GM18517 (cell line): ENCODE data around the gene ARSB.

Experiments
- ATAC-seq: cut with Tn5 transposase; IDR thresholded peaks from one replicate; pipeline ENCODE4 v1.9.1; 2021; ENCODE audit warnings: mild to moderate bottlenecking, moderate library complexity; ENCODE audit not compliant: unreplicated experiment

The ARSB gene

GRCh38 chr5:78985116-78985724 lies at the start of gene ARSB:
Gene ARSB, minus strand, starts transcription at chr5:78985310. Its CDS starts 62 bp downstream, at chr5:78985248.
- peak; percentile 35 for ATAC-seq

DNA sequence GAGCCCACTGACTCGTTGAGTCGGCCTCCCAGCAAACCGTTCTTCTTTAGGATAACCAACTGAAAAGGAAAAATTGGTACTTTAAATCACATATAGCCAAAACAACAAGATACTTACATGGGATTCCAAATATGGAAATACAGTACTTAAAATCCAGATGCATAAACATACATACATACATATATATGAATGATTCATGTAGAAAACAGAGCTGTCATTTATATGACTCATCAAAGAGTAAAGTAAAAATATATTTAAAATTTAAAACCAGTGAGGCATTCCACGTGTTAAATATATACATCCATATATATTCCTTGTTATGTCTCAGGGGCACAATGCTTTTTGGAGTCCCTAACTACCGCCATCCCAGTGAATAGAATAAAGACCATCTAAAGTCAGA lies 47.7 kb upstream of the ARSB start:
- no peak for ATAC-seq

DNA sequence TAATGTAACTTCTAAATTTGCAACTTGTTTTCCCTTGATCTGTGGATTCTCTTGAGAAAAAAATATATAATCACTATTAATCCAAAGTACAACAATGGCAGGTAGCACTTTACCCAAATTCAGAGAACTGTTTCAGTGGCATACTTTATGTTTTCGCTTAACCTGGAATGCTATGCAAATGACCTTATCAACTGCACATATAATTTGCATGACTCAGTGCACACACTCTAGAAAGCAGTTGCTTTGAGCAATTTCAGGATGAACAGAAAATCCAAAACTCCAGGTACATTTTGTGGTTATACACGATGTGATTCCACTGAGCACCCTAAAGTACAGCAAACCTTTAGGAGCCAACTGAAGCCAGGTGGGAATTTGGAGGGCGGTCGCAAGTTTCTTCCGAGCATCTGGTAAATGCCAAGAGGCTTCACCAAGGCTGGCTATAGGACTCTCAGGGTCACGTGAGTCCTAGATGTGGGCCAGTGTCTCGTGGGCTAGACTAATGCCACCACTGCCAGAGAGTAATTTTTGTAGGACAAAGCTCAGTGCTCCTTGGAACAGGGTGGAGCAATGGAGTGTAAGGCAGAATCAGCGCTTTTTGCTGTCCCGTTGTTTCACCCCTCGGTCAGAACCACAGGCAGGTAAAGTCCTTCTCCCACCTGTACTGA lies 47.1 kb upstream of the ARSB start:
- ATAC-seq = no peak

DNA sequence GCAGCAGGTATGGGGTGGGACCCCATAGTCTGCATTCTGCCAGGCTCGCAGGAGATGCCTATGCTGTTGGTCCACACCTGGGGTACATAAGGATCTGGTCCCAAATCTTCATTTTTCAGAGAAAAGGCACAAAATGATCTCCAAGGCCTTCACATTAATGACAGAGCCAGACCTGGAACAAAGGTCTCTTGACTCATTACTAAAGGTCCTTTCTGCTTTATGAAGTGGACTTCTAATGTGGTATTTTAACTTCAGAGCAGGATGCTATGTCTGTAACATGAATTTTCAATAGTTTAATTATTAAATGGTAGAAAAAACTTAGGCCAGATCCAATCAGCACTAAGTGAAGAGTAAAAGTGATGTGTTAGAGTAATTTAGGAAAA lies 46.4 kb upstream of the ARSB start:
- no peak for ATAC-seq

DNA sequence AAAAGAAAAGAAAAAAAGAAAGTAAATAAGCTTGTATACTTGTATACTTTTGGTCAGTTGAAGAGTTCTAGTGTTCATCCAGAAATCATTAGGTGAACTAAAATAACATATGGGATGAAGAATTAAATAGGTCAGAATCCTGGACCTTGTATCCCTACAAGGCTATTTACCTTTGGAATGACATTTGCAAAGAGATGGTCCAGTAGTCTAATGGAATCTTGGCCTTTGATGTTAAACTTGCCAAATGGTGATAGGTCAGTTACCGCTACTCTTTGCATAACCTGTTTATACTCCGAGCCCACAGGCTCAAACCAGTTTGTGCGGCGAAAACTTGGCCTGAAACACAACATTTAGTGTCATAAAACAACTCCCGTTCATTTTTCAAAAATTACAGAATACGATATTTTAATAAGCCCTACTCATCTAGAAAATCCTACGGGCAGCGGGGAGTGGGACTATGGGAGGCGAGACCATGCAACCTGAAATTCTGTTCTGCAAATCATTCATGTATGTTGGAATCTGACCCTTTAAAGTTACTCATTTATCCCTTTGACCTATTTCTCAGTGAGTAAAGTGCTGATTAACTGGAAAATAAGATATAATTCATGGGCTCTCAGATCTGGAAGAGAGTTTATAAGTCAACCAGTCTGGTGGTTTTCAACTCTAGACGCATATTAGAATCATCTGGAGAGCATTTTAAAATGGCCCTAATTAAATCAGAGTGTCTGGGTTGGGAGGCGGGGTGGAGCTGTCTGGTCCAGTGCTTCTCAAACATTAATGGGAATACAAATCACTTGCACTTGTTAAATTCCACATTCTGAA lies 45.8 kb upstream of the ARSB start:
- no peak for ATAC-seq

DNA sequence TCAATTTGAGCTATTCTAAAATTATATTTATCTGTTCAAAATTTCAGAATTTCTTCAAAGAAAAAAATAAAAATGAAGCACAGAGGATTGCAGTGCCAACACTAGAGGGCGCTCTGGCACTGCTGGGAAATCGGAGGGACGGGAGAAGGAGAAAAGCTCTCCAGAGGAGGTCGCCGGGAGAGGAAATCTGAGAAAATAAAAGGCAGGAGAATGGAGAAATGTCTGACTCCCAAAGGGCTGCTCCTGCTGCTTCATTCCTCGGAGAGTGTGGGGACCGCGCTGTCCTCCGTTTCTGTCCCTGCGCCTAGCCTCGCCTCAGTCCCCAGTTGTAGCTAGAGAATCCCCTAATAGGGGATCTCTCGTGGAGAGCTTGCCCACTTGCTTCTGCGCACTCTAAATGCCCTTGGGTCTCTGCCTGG lies 40.0 kb upstream of the ARSB start:
- ATAC-seq = no peak

DNA sequence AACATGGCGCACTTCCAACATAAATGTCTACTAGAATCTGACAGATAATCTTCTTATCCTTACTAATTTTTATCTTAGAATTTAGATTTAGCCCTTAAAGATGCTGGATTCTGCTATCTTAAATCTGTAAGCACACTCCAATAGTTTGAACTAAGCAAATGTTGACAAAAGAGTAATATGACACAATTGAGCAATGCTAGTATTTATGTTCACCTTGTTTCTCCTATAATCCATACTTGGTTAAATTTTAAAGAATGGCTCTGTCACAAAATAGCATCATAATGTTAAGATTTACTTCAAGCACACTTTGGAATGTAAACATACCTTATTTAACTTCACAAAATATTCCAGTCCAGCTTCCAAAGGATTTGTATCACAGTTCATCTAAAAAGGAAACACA lies 38.8 kb upstream of the ARSB start:
- no peak for ATAC-seq

GRCh38 chr5:79023348-79023747 lies 38.2 kb upstream of the ARSB start:
- no peak for ATAC-seq

GRCh38 chr5:79022771-79023170 lies 37.7 kb upstream of the ARSB start:
- ATAC-seq = no peak

DNA sequence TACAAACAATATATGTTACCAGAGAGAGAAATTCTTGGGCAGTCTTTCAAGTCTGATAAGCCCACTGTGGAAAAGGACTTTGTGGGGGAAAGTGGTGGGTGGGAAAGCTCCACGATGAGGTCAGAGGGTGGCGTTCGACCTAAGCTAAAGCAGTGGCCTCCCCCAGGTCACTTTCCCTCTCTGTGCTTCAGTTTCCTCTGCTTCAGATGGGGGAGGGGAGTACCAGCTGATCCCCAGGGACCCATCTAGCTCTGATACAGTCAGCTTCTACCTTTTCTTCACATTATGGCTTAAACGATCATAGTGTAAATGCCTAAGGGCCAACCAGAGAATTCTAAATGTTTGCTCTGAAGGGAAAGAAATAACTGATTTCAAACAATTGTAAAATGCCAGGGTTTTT lies 36.6 kb upstream of the ARSB start:
- no peak for ATAC-seq

- ATAC-seq = no peak
These were observed 35.9 kb upstream of the ARSB start for GRCh38 chr5:79020861-79021561.

GRCh38 chr5:79014631-79015030 lies 29.5 kb upstream of the ARSB start:
- ATAC-seq = no peak

DNA sequence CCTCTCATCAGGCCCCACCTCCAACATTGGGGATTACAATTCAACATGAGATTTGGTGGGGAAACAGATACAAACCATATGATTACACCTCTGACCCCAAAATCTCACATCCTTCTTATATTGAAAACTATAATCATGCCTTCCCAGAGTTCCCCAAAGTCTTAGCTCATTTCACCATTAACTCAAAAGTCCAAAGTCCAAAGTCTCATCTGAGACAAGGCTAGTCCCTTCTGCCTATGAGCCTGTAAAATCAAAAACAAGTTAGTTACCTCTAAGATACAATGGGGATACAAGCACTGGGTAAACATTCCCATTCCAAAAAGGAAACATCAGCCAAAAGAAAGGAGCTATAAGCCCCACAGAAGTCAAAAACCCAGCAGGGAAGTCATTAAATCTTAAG lies 26.8 kb upstream of the ARSB start:
- ATAC-seq = no peak

DNA sequence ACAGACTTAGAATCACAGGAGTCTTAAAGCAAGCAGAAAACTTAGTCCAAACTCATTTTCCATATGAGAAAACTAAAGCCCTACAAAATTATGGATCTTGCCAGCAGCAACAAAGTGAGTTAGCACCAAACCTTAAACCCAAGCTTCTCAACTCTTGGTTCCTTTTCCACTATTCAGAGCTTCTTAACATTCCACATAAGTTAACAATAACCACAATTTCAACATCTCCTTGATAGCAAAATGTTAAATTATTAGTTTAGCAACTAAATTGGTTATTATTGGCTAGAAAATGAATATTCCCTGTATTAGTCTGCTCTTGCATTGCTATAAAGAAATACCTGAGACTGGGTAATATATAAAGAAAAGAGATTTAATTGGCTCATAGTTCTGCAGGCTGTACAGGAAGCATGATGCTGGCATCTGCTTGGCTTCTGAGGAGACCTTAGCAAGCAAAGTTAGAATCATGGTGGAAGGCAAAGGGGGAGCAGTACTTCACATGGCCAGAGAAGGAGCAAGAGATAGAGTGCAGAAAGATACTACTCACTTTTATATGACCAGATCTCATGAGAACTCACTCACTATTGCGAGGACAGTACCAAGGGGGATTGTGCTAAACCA lies 26.2 kb upstream of the ARSB start:
- ATAC-seq = no peak

DNA sequence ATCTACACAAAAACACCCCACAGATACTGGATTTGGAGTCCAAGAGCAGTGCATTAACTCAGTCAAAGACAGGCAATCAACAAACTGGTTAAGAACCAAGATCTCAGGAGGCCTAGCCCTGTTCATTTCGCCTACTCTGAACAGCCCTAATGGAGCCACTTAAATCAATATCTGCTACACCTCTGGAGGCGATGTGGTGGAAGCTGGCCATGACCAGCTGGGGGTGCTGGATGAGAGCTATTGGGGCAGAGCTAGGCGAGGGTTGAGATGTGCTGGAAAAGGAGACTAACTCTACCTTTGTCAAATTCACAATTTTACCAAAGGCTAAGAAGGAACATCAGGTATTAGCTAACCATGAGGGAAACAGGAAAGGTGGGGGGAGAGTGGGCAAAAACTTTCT lies 23.3 kb upstream of the ARSB start:
- no peak for ATAC-seq

DNA sequence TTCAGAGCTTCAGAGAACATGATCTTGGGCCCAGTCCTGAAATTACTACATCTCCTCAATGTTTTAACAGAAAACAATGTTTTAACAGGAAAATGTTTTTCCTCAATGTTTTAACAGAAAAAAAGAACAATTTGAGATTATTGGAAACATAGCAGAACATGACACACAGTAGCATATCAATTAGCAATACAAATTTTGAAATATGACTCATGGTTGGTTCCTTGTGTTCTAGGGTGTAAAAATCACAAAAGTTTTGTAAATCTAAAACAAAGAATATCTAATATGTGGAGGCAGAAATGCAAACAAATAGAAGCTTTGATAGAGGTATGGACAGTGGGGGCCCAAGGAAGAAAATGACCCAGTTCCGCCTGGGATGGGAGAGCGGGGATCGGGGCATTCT lies 22.8 kb upstream of the ARSB start:
- no peak for ATAC-seq

- ATAC-seq = no peak
These were observed 21.0 kb upstream of the ARSB start for GRCh38 chr5:79005936-79006631.

DNA sequence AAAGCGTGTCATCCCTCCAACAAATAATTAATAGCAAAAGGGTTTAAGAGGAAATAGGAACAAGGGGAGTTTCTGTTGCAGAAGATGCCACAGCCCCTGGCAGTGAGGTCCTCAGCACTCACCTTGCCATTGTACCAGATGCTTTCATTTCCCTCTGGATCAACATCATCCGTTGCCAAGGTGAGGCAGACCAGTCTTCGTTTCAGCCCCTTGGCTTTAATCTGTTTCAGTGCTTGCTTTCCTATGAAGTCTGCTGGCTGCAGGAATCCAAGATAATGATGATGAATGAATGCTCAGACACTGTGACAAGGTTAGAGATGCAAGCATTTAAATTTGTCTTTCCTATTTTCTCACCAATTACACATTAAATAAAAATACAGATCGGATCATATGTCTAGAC lies 20.0 kb upstream of the ARSB start:
- no peak for ATAC-seq

GRCh38 chr5:79002374-79002773 lies 17.3 kb upstream of the ARSB start:
- no peak for ATAC-seq

DNA sequence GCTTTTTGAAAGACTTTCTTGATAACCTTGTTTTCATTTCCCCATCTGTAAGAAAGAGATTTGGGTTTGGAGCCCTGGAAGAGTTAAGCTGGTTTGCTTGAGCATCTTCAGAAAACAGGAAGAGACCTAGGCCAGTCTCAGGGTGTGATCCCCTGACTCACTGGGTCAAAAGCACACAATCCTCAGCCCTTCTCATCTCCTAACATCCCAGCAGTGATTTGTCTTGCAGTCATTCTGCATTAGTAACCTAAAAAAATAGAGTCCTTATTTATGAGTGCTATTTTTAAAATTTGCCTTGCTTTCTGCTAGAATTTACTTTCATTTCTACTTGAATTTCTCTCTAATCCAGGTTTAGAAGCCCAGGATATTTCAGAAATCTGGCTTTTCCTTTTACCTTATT lies 16.4 kb upstream of the ARSB start:
- ATAC-seq = no peak

DNA sequence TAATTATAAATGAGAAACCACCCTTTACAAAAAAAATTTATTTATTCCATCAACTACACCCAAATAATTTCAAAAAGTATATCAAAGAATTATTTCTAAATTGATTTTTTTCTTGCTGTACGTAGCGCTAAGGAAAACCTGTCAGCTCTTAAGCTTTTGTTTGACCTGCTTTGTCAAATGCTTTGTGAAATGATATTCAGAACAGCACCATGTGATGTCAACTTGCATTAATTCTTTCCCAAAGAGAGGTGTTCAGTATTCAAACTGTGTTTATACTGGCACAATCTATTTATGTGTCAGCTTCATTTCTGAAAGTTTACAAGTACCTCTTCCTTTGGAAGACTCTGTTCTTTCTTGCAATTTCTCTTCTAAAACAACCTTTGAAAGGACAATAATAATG lies 12.0 kb upstream of the ARSB start:
- ATAC-seq = no peak
